Stimulated activated effector memory CD8-positive, alpha-beta T cell treated with anti-CD3 and anti-CD28 coated beads, Interleukin-12 subunit alpha, Interleukin-12 subunit beta, amount 100 ng/mL, for 72 hours (primary cell): ENCODE measurements around the gene CFH.
"Not testable (repeated sequence)": the region's sequence is repeated elsewhere in the genome, so short reads cannot be mapped to it uniquely, and the experiment has no call there.

Experiments used
- ATAC-seq: fragments of 150-1000 bp; cut with Tn5 transposase; 2 replicates; pipeline ENCODE4 v1.10.0; 2021
- DNase-seq, 2 donors: peaks; one replicate each; pipeline ENCODE4 v3.0.0; 2021 to 2022; ENCODE audit warnings: low spot score in 2 of 2
- H3K27ac Mint-ChIP-seq: one replicate; pipeline ENCODE4 v1.8.0; 2022; ENCODE audit warnings: mild to moderate bottlenecking, mixed read lengths
- H3K36me3 Mint-ChIP-seq: one replicate; pipeline ENCODE4 v1.8.0; 2022; ENCODE audit warnings: mild to moderate bottlenecking, mixed read lengths
- H3K4me1 Mint-ChIP-seq: one replicate; pipeline ENCODE4 v1.8.0; 2022; ENCODE audit warnings: mixed read lengths
- H3K4me3 Mint-ChIP-seq: one replicate; pipeline ENCODE4 v1.8.0; 2022; ENCODE audit warnings: mild to moderate bottlenecking, mixed read lengths
- H3K9me3 Mint-ChIP-seq: one replicate; pipeline ENCODE4 v1.8.0; 2022; ENCODE audit warnings: mixed read lengths

CFH gene

GRCh38 chr1:196651637-196652215 lies at the start of gene CFH:
TSS of gene CFH (plus strand) at chr1:196652043. CDS start at chr1:196652118, 75 bp downstream.
- ATAC-seq (peak; percentile 45), DNase-seq (no peak)
- peak within 1 kb of the TSS; percentile 83 for H3K27ac Mint-ChIP-seq
- no peaks in the 10 kb centered on the region for H3K36me3 Mint-ChIP-seq
- H3K9me3 Mint-ChIP-seq, result no peaks in the 10 kb centered on the region
- peak within 1 kb of the TSS; percentile 62 for H3K4me3 Mint-ChIP-seq
- H3K4me1 Mint-ChIP-seq, result peaks cover 13% of the 10 kb centered on the region

GRCh38 chr1:196603651-196604050 lies 48.2 kb upstream of the CFH start:
- Mint-ChIP-seq H3K4me1 (peaks cover 9% of the 10 kb centered on the region), H3K36me3 (no peaks in the 10 kb centered on the region), H3K27ac (no peak overlapping the region), H3K9me3 (no peaks in the 10 kb centered on the region), H3K4me3 (no peak overlapping the region)
- DNase-seq (no peak), ATAC-seq (no peak)

- DNase-seq (no peak), ATAC-seq (no peak)
- H3K9me3 Mint-ChIP-seq, result no peaks in the 10 kb centered on the region
- H3K4me1 Mint-ChIP-seq, result peaks cover 9% of the 10 kb centered on the region
- no peak overlapping the region for H3K27ac Mint-ChIP-seq
- H3K4me3 Mint-ChIP-seq, result peak overlapping the region; percentile 65
- no peaks in the 10 kb centered on the region for H3K36me3 Mint-ChIP-seq
Measured at GRCh38 chr1:196607981-196608380, 43.9 kb upstream of the CFH start.

GRCh38 chr1:196608390-196609369 lies 43.2 kb upstream of the CFH start, which contains the start of gene KCNT2:
TSS of gene KCNT2 (minus strand) at chr1:196608440. CDS start at chr1:196608309, 131 bp downstream.
- peak; percentile 78 for ATAC-seq
- Mint-ChIP-seq H3K4me1 (peaks cover 9% of the 10 kb centered on the region), H3K36me3 (no peaks in the 10 kb centered on the region), H3K9me3 (no peaks in the 10 kb centered on the region), H3K27ac (no peak within 1 kb of the TSS), H3K4me3 (peak within 1 kb of the TSS; percentile 65)
- DNase-seq, result peak; percentile 4 to 48

- Mint-ChIP-seq H3K9me3 (no peaks in the 10 kb centered on the region), H3K27ac (no peak overlapping the region), H3K4me3 (peak overlapping the region; percentile 65), H3K4me1 (peaks cover 9% of the 10 kb centered on the region), H3K36me3 (no peaks in the 10 kb centered on the region)
- ATAC-seq, result peak; percentile 8
- DNase-seq, result no peak
Measured at GRCh38 chr1:196609370-196609737, 42.5 kb upstream of the CFH start.

- DNase-seq (no peak), ATAC-seq (no peak)
- no peak overlapping the region for H3K4me3 Mint-ChIP-seq
- no peaks in the 10 kb centered on the region for H3K36me3 Mint-ChIP-seq
- no peaks in the 10 kb centered on the region for H3K9me3 Mint-ChIP-seq
- H3K27ac Mint-ChIP-seq, result no peak overlapping the region
- peaks cover 9% of the 10 kb centered on the region for H3K4me1 Mint-ChIP-seq
Measured at GRCh38 chr1:196611873-196612272, 40.0 kb upstream of the CFH start.

GRCh38 chr1:196619721-196620120 lies 32.1 kb upstream of the CFH start:
- Mint-ChIP-seq H3K36me3 (no peaks in the 10 kb centered on the region), H3K9me3 (no peaks in the 10 kb centered on the region), H3K27ac (no peak overlapping the region), H3K4me3 (no peak overlapping the region), H3K4me1 (no peaks in the 10 kb centered on the region)
- ATAC-seq (no peak), DNase-seq (no peak)

GRCh38 chr1:196623079-196623478 lies 28.8 kb upstream of the CFH start:
- Mint-ChIP-seq H3K36me3 (no peaks in the 10 kb centered on the region), H3K4me1 (no peaks in the 10 kb centered on the region), H3K4me3 (no peak overlapping the region), H3K27ac (no peak overlapping the region), H3K9me3 (peaks cover 1% of the 10 kb centered on the region)
- DNase-seq, result no peak
- ATAC-seq, result no peak

- H3K36me3 Mint-ChIP-seq, result no peaks in the 10 kb centered on the region
- H3K4me1 Mint-ChIP-seq, result no peaks in the 10 kb centered on the region
- DNase-seq (no peak), ATAC-seq (no peak)
- H3K9me3 Mint-ChIP-seq, result peaks cover 13% of the 10 kb centered on the region
- H3K4me3 Mint-ChIP-seq, result no peak overlapping the region
- no peak overlapping the region for H3K27ac Mint-ChIP-seq
Measured at GRCh38 chr1:196628838-196629237, 23.0 kb upstream of the CFH start.

GRCh38 chr1:196637606-196638005 lies 14.2 kb upstream of the CFH start:
- DNase-seq, result no peak
- Mint-ChIP-seq H3K9me3 (no peaks in the 10 kb centered on the region), H3K36me3 (no peaks in the 10 kb centered on the region), H3K27ac (no peak overlapping the region), H3K4me1 (no peaks in the 10 kb centered on the region), H3K4me3 (no peak overlapping the region)
- ATAC-seq, result no peak

GRCh38 chr1:196638466-196638865 lies 13.4 kb upstream of the CFH start:
- H3K4me3 Mint-ChIP-seq, result no peak overlapping the region
- ATAC-seq, result no peak
- no peaks in the 10 kb centered on the region for H3K4me1 Mint-ChIP-seq
- H3K27ac Mint-ChIP-seq, result no peak overlapping the region
- no peaks in the 10 kb centered on the region for H3K36me3 Mint-ChIP-seq
- H3K9me3 Mint-ChIP-seq, result no peaks in the 10 kb centered on the region
- DNase-seq, result no peak

GRCh38 chr1:196639291-196639690 lies 12.6 kb upstream of the CFH start:
- not testable (repeated sequence) for DNase-seq, H3K9me3 Mint-ChIP-seq, H3K27ac Mint-ChIP-seq, H3K4me3 Mint-ChIP-seq, ATAC-seq, H3K4me1 Mint-ChIP-seq, H3K36me3 Mint-ChIP-seq

GRCh38 chr1:196640976-196641375 lies 10.9 kb upstream of the CFH start:
- DNase-seq (no peak), ATAC-seq (no peak)
- Mint-ChIP-seq H3K9me3 (no peaks in the 10 kb centered on the region), H3K4me3 (no peak overlapping the region), H3K4me1 (no peaks in the 10 kb centered on the region), H3K27ac (no peak overlapping the region), H3K36me3 (no peaks in the 10 kb centered on the region)

- ATAC-seq (peak; percentile 16), DNase-seq (no peak)
- Mint-ChIP-seq H3K4me1 (no peaks in the 10 kb centered on the region), H3K9me3 (no peaks in the 10 kb centered on the region), H3K36me3 (no peaks in the 10 kb centered on the region), H3K27ac (no peak overlapping the region), H3K4me3 (no peak overlapping the region)
Measured at GRCh38 chr1:196649990-196650389, 1.9 kb upstream of the CFH start.

- DNase-seq, result no peak
Measured at GRCh38 chr1:196650403-196650802, 1.4 kb upstream of the CFH start.

GRCh38 chr1:196651079-196651478 lies 764 bp upstream of the CFH start:
- H3K4me3 Mint-ChIP-seq, result peak overlapping the region; percentile 62
- H3K4me1 Mint-ChIP-seq, result peaks cover 7% of the 10 kb centered on the region
- ATAC-seq (no peak), DNase-seq (no peak)
- H3K9me3 Mint-ChIP-seq, result no peaks in the 10 kb centered on the region
- H3K27ac Mint-ChIP-seq, result peak overlapping the region; percentile 83
- H3K36me3 Mint-ChIP-seq, result no peaks in the 10 kb centered on the region

More at GRCh38 chr1:196650403-196650802, 1.4 kb upstream of the CFH start:
- no peaks in the 10 kb centered on the region for H3K36me3 Mint-ChIP-seq
- H3K4me3 Mint-ChIP-seq, result no peak overlapping the region
- peaks cover 2% of the 10 kb centered on the region for H3K4me1 Mint-ChIP-seq
- H3K9me3 Mint-ChIP-seq, result no peaks in the 10 kb centered on the region
- no peak overlapping the region for H3K27ac Mint-ChIP-seq
- ATAC-seq, result no peak
